Endodermal cell (in vitro differentiated cells): Measurements from ENCODE around the gene MPC2. TPM values are rescaled to one million over a fixed set of nuclear protein-coding genes. Genes with fewer than 3 reads are reported as not detected.

Experiments used
- DNase-seq: peaks from one replicate; pipeline ENCODE4 v3.0.0-alpha.2; 2017
- H3K27ac ChIP-seq: 2 replicates; pipeline ENCODE4 v1.5.1; 2013; ENCODE audit warnings: mild to moderate bottlenecking, low read depth, low read length, moderate library complexity
- H3K27me3 ChIP-seq: 2 replicates; pipeline ENCODE4 v1.6.1; 2013; ENCODE audit warnings: mild to moderate bottlenecking, low read length, moderate library complexity; ENCODE audit not compliant: insufficient read depth, control insufficient read depth, poor library complexity, severe bottlenecking
- H3K36me3 ChIP-seq: 2 replicates; pipeline ENCODE4 v1.7.0; 2013; ENCODE audit warnings: mild to moderate bottlenecking, low read length, moderate library complexity; ENCODE audit not compliant: control insufficient read depth, insufficient read depth
- H3K4me1 ChIP-seq: one replicate; pipeline ENCODE4 v1.7.0; 2013; ENCODE audit warnings: low read length; ENCODE audit not compliant: control insufficient read depth, insufficient read depth
- H3K4me3 ChIP-seq: 2 replicates; pipeline ENCODE4 v1.5.1; 2013; ENCODE audit warnings: mild to moderate bottlenecking, low read length, moderate library complexity
- H3K9ac ChIP-seq: 2 replicates; pipeline ENCODE4 v1.6.1; 2013; ENCODE audit warnings: mild to moderate bottlenecking, low read length, moderate library complexity; ENCODE audit not compliant: poor library complexity, severe bottlenecking; ENCODE audit errors: extremely low read depth
- H3K9me3 ChIP-seq: 2 replicates; pipeline ENCODE4 v1.6.1; 2013; ENCODE audit warnings: mild to moderate bottlenecking, low read length, moderate library complexity; ENCODE audit not compliant: control insufficient read depth
- H3K27ac Mint-ChIP-seq: 2 replicates; pipeline ENCODE4 v1.8.0; 2020; ENCODE audit warnings: mixed read lengths
- H3K27me3 Mint-ChIP-seq: 2 replicates; pipeline ENCODE4 v1.8.0; 2021; ENCODE audit warnings: mild to moderate bottlenecking, mixed read lengths; ENCODE audit not compliant: insufficient read depth
- H3K36me3 Mint-ChIP-seq: 2 replicates; pipeline ENCODE4 v1.8.0; 2020; ENCODE audit warnings: low read depth, mixed read lengths
- H3K4me1 Mint-ChIP-seq: 2 replicates; pipeline ENCODE4 v1.8.0; 2020; ENCODE audit warnings: mixed read lengths
- H3K4me3 Mint-ChIP-seq: 2 replicates; pipeline ENCODE4 v1.8.0; 2020; ENCODE audit warnings: mild to moderate bottlenecking, moderate library complexity, mixed read lengths
- H3K9me3 Mint-ChIP-seq: 2 replicates; pipeline ENCODE4 v1.8.0; 2020; ENCODE audit warnings: mild to moderate bottlenecking, mixed read lengths
- WGBS, 2 experiments: methylation state at CpG; one replicate each; pipeline versions ENCODE4 v1.1.5 to v1.1.7; 2013; ENCODE audit warnings: missing lambda C conversion rate in 2 of 2, mixed read lengths in 1 of 2; ENCODE audit not compliant: insufficient coverage in 1 of 2, insufficient read length in 1 of 2; 5-methylcytosine and 5-hydroxymethylcytosine counted together
- total RNA-seq, 2 donors: library from RNA; stranded (reverse); fragmentation: NEBNext Ultra II Directional in 1 of 2; extraction: Animal tissue kit (Norgen Biotek cat#: 25700) in 1 of 2; gene quantifications; 2 replicates in 1 of 2; 3 replicates in 1 of 2; pipeline ENCODE4 v1.2.1, GENCODE V29; 2021
- TF ChIP-seq, protein P1 (sequence below): fragments of 200-600 bp; sonication (generic); conservative IDR thresholded peaks from 2 replicates; pipeline ENCODE4 v1.5.0; 2021; ENCODE audit warnings: antibody characterized with exemption, mild to moderate bottlenecking

MPC2 gene
- total RNA-seq, 2 donors from 2014 or later: 30.7 to 42.5 TPM

DNA sequence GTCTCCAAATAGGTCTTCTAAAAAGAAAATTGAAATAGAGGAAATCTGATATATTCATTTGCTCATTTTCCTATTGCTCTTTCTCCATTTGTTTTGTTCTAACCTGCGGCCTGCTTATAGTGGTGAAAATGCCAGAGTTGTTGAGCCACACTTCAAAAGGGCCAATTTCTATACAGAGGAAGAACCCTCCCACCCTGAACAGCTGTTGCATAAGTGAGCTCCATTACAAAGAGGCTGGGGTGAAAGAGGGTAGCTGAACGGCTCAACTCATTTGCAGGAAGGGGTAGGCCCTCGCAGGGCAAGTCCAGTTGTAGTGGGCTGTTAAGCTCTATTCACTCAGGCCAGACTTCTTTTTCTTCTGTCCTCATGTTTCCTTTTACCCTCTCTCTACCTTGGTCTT is 31.7 kb downstream of the MPC2 start:
- peaks cover 11% of the 10 kb centered on the region for H3K36me3 Mint-ChIP-seq

DNA sequence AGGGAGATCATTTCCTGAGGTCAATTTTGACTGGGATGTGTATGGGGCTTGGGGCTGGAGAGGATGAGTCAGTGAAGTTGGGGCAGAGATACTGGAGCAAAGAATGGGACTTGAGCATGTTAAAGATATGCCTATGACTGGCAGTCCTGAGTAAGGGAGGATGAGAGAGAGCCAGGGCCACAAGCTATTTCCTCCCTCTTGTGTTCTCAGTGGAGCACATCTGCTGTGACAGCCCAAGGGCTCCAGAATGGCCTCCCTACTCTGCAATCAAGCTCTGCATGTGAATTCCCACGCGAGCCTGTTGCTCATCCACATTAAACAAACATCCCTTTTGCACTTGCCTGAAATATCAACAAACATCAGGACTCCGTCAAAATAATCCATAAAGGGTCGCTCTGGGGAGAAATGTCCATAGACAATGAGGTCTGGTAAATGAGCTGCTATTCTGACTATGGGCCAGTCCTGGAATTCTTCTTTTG is 32.2 kb downstream of the MPC2 start:
- H3K9me3 Mint-ChIP-seq: peaks cover 15% of the 10 kb centered on the region
- no peak for DNase-seq
- TF ChIP-seq, protein P1, sequence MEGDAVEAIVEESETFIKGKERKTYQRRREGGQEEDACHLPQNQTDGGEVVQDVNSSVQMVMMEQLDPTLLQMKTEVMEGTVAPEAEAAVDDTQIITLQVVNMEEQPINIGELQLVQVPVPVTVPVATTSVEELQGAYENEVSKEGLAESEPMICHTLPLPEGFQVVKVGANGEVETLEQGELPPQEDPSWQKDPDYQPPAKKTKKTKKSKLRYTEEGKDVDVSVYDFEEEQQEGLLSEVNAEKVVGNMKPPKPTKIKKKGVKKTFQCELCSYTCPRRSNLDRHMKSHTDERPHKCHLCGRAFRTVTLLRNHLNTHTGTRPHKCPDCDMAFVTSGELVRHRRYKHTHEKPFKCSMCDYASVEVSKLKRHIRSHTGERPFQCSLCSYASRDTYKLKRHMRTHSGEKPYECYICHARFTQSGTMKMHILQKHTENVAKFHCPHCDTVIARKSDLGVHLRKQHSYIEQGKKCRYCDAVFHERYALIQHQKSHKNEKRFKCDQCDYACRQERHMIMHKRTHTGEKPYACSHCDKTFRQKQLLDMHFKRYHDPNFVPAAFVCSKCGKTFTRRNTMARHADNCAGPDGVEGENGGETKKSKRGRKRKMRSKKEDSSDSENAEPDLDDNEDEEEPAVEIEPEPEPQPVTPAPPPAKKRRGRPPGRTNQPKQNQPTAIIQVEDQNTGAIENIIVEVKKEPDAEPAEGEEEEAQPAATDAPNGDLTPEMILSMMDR: no peak
- no peak overlapping the region for H3K27ac Mint-ChIP-seq
- H3K4me1 Mint-ChIP-seq: peaks cover 9% of the 10 kb centered on the region
- Histone ChIP-seq H3K9ac (no peak overlapping the region), H3K36me3 (peaks cover 7% of the 10 kb centered on the region), H3K4me3 (no peak overlapping the region), H3K27ac (no peak overlapping the region), H3K27me3 (no peaks in the 10 kb centered on the region), H3K9me3 (peaks cover 18% of the 10 kb centered on the region), H3K4me1 (no peaks in the 10 kb centered on the region)
- H3K36me3 Mint-ChIP-seq: peaks cover 8% of the 10 kb centered on the region
- H3K27me3 Mint-ChIP-seq: no peaks in the 10 kb centered on the region
- WGBS, 2 experiments: 81 to 100% methylated on average over 2 to 4 of the region's 4 CpGs
- H3K4me3 Mint-ChIP-seq: no peak overlapping the region

More for the DNA sequence above, 31.7 kb downstream of the MPC2 start:
- Mint-ChIP-seq H3K27me3 (no peaks in the 10 kb centered on the region), H3K4me1 (peaks cover 9% of the 10 kb centered on the region), H3K27ac (no peak overlapping the region), H3K9me3 (peaks cover 20% of the 10 kb centered on the region), H3K4me3 (no peak overlapping the region)
- Histone ChIP-seq H3K9ac (no peak overlapping the region), H3K4me3 (no peak overlapping the region), H3K27me3 (no peaks in the 10 kb centered on the region), H3K4me1 (no peaks in the 10 kb centered on the region), H3K36me3 (peaks cover 12% of the 10 kb centered on the region), H3K9me3 (peaks cover 23% of the 10 kb centered on the region), H3K27ac (no peak overlapping the region)
- DNase-seq: no peak
- 45 to 84% methylated on average over 2 to 3 of the region's 3 CpGs for WGBS, 2 experiments
- TF ChIP-seq, protein P1: no peak

DNA sequence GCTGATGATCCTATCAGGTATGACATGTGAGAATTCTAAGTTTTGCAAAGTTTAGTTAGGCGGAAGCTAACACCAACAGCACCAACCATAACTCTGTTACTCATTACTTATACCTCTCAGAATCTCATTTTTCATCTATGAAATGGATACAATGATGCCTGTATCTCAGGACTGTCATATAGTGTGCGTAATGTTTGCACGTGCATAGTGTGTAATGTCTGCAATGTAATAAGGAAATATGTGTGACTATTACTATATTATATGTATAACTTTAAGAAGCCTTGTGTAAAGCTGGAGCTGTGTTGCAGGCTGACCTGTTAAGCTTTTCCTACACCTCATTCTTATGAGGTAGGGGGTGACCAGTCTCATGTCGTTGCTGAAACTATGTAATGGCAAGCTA is 36.0 kb downstream of the MPC2 start:
- Mint-ChIP-seq H3K4me1 (peaks cover 9% of the 10 kb centered on the region), H3K27ac (no peak overlapping the region), H3K9me3 (no peaks in the 10 kb centered on the region), H3K36me3 (no peaks in the 10 kb centered on the region), H3K4me3 (no peak overlapping the region), H3K27me3 (no peaks in the 10 kb centered on the region)
- H3K9me3 ChIP-seq: no peaks in the 10 kb centered on the region
- H3K36me3 ChIP-seq: no peaks in the 10 kb centered on the region
- DNase-seq: no peak
- no peak overlapping the region for H3K9ac ChIP-seq
- no peaks in the 10 kb centered on the region for H3K27me3 ChIP-seq
- H3K4me3 ChIP-seq: no peak overlapping the region
- no peaks in the 10 kb centered on the region for H3K4me1 ChIP-seq
- H3K27ac ChIP-seq: no peak overlapping the region
- WGBS, 2 experiments: 89 to 100% methylated on average over 1 to 4 of the region's 4 CpGs
- TF ChIP-seq, protein P1: no peak
